Measurements from ENCODE around the gene OR56B1. TPM values are rescaled to one million over a fixed set of nuclear protein-coding genes. Genes with fewer than 3 reads are reported as not detected.

OR56B1 gene
- total RNA-seq, 4 donors from 2014 or later, result not detected

- Histone ChIP-seq H3K27ac (no peak overlapping the region), H3K36me3 (no peaks in the 10 kb centered on the region), H3K4me1 (no peaks in the 10 kb centered on the region), H3K9me3 (no peaks in the 10 kb centered on the region), H3K4me3 (no peak overlapping the region), H3K27me3 (no peaks in the 10 kb centered on the region)
- intact Hi-C loops (cut with DNase I; ENCODE audit: low total_unique reads), result no loop called here
- ATAC-seq, result no peak
- in situ Hi-C loops (cut with MboI; ENCODE audit: low sequenced_read_pairs in 4 of 4), result no loop called here
- no peak for TF ChIP-seq POLR2A (IDR thresholded peaks at IDR 0.05)
- TF ChIP-seq CTCF (IDR thresholded peaks at IDR 0.05 in 4 of 5, conservative IDR thresholded peaks at IDR 0.05 in 1 of 5), result no peak
- DNase-seq, result no peak
Observed at GRCh38 chr11:5719703-5720495, 16.3 kb upstream of the OR56B1 start.

GRCh38 chr11:5722622-5723021 lies 13.6 kb upstream of the OR56B1 start:
- DNase-seq, result no peak
- Histone ChIP-seq H3K36me3 (no peaks in the 10 kb centered on the region), H3K27me3 (no peaks in the 10 kb centered on the region), H3K4me1 (no peaks in the 10 kb centered on the region), H3K27ac (no peak overlapping the region), H3K9me3 (no peaks in the 10 kb centered on the region), H3K4me3 (no peak overlapping the region)
- no peak for TF ChIP-seq POLR2A (IDR thresholded peaks at IDR 0.05)
- no peak for TF ChIP-seq CTCF (IDR thresholded peaks at IDR 0.05 in 4 of 5, conservative IDR thresholded peaks at IDR 0.05 in 1 of 5)
- intact Hi-C loops (cut with DNase I; ENCODE audit: low total_unique reads), result no loop called here
- in situ Hi-C loops (cut with MboI; ENCODE audit: low sequenced_read_pairs in 4 of 4), result no loop called here
- no peak for ATAC-seq

GRCh38 chr11:5726351-5726750 lies 9.9 kb upstream of the OR56B1 start:
- Histone ChIP-seq H3K4me1 (no peaks in the 10 kb centered on the region), H3K36me3 (no peaks in the 10 kb centered on the region), H3K27me3 (no peaks in the 10 kb centered on the region), H3K9me3 (no peaks in the 10 kb centered on the region), H3K27ac (no peak overlapping the region), H3K4me3 (no peak overlapping the region)
- in situ Hi-C loops (cut with MboI; ENCODE audit: low sequenced_read_pairs in 4 of 4) (no loop called here), intact Hi-C loops (cut with DNase I; ENCODE audit: low total_unique reads) (no loop called here)
- DNase-seq (no peak), ATAC-seq (no peak)
- no peak for TF ChIP-seq POLR2A (IDR thresholded peaks at IDR 0.05)
- no peak for TF ChIP-seq CTCF (IDR thresholded peaks at IDR 0.05 in 4 of 5, conservative IDR thresholded peaks at IDR 0.05 in 1 of 5)

GRCh38 chr11:5727691-5728090 lies 8.6 kb upstream of the OR56B1 start:
- no peaks in the 10 kb centered on the region for H3K27me3 ChIP-seq
- in situ Hi-C loops (cut with MboI; ENCODE audit: low sequenced_read_pairs in 4 of 4) (no loop called here), intact Hi-C loops (cut with DNase I; ENCODE audit: low total_unique reads) (no loop called here)
- ATAC-seq (no peak), DNase-seq (no peak)
- TF ChIP-seq POLR2A (IDR thresholded peaks at IDR 0.05) (no peak), CTCF (IDR thresholded peaks at IDR 0.05 in 4 of 5, conservative IDR thresholded peaks at IDR 0.05 in 1 of 5) (no peak)
- no peaks in the 10 kb centered on the region for H3K36me3 ChIP-seq
- no peak overlapping the region for H3K4me3 ChIP-seq
- no peak overlapping the region for H3K27ac ChIP-seq
- H3K4me1 ChIP-seq, result no peaks in the 10 kb centered on the region
- no peaks in the 10 kb centered on the region for H3K9me3 ChIP-seq

- ATAC-seq, result no peak
- Histone ChIP-seq H3K4me3 (no peak overlapping the region), H3K27ac (no peak overlapping the region), H3K9me3 (no peaks in the 10 kb centered on the region), H3K36me3 (no peaks in the 10 kb centered on the region), H3K4me1 (no peaks in the 10 kb centered on the region), H3K27me3 (no peaks in the 10 kb centered on the region)
- DNase-seq, result no peak
- in situ Hi-C loops (cut with MboI; ENCODE audit: low sequenced_read_pairs in 4 of 4) (no loop called here), intact Hi-C loops (cut with DNase I; ENCODE audit: low total_unique reads) (no loop called here)
- TF ChIP-seq POLR2A (IDR thresholded peaks at IDR 0.05) (no peak), CTCF (IDR thresholded peaks at IDR 0.05 in 4 of 5, conservative IDR thresholded peaks at IDR 0.05 in 1 of 5) (no peak)
Observed at GRCh38 chr11:5737091-5737490, 843 bp downstream of the OR56B1 start.
